GM21390 (cell line): ENCODE data around the gene KCNC1.

ENCODE experiments used
- ATAC-seq: cut with Tn5 transposase; IDR thresholded peaks from one replicate; pipeline ENCODE4 v1.9.1; 2021; ENCODE audit not compliant: unreplicated experiment

Gene KCNC1

DNA sequence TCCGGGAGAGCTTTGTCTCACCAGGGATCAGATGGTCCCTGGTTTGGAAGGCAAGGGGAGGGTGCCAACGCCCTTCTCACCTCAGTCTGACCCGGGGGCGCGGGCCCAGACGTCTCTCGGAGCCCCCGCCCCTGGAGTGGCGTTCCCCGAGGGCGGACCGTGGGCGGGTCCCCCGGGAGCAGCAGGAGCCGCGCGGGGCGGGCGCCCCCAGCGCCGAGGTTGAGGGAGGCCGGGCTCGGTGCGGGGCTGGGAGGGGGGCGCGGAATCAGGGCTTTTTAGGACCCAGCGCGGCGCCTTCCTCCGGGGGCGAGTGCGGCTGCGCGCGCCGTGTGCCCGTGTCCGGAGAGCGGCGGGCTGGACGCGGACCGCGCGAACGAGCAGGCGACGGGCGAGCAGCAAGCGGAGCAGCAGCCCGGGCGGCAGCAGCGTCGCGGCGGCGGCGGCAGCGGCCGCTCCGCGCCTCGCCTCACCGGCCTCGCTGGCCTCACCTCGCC lies at the start of gene KCNC1:
Gene KCNC1 (plus strand): TSS at position 364 of the 494 bp plus-strand sequence. CDS start 1,222 bp downstream, outside the sequence.
- no peak for ATAC-seq

DNA sequence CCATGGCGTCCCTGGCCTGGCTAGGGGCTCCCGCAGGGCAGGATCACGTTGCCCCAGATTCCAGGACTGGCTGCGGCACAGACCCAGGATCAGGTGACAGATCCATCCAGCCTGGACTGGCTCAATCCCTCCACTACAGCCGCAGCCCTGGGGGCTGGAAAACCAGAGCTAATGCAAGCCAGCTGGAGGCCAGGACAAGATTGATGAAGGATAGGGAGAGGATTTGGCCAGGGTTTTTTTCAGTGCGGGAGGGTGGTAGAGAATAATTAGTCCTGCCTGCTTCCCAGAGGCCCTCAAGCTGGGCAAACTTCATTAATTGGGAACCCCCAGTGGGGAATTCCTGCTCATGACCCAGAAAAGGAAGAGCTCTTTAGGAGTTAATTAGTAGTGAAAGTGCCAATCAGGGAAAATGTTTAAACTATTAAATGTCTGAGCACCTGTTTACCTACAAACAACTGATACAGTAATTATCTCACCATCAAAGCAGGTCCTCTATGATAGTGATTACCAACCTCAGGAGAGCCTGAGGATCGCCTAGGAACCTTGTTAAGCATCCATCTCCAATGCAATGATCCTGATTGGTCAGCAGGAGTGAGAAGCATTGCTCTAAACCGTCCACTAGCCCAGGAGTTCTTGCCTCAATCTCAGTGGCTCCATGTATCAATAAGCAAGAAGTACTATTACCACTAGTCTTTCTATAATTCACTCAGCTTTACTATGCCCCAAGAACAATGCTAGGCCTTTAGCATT lies 48.2 kb upstream of the KCNC1 start:
- no peak for ATAC-seq

DNA sequence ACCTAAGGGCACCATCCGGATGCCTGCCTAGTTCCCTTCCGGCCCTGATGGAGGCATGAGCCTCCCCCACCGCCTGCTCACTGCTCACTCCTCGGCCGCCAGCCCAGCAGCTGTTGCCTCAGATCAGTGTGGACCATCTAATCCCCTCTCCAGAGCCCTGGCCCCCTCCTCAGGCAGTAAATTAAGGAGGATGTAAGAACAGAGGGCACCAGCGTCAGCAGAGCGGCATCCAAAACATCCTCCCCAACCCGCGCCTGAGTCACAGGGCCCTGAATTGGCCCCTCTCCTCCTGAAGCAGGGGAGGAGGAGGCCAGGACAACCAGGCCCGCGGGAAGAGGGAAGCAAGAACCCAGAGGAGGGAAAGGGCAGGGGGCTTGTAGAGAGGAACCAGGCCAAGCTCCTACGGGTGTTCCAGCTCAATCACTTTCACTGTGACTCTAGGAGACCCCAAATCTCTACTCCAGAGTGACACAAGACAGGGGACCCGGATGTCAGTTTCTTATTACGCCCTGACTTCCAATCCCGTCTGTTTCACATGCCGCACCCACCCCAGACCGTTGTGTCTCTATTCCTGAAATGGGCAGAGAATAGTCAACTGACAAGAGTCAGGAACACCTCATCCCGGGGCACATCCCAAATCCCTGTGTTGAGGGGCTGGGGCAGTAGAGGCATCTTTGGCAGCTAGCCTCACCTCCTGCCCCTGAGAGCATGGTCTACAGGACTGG lies 46.5 kb upstream of the KCNC1 start:
- no peak for ATAC-seq

DNA sequence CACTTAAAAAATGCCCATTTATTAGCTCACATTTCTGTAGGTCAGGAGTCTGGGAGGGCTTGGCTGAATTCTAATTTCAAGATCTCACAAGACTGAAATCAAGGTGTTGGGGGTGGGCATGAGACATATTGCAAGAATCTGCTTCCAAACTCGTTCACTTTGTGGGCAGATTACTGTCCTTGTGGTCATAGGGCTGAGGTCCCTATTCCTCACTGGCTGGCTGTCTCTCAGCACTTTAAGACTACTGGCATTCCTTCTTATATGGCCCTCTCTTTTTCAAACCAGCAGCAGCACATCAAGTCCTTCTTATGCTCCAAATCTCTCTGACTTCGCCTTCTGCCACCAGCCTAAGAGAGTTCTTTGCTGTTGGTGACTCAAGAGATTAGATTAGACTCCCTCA lies 43.0 kb upstream of the KCNC1 start:
- ATAC-seq = no peak

DNA sequence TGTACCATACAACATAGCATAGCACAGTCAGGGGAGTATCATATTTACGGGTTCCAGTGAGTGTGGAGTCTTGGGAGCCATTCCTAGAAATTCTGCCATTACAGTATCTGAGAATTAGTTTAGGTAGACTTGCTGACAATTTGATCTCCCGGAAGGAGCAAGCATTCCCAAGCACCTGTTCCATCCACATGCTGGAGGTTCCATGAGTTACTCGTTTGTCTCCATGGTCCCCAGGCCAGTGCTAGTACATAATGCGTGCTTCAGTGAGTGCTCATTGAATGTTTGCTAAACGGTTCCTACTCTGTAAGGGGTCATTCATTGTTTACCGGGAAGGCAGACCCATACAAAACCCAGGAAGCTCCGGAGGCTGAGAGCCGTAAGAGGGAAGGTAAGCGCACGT lies 42.6 kb upstream of the KCNC1 start:
- no peak for ATAC-seq

DNA sequence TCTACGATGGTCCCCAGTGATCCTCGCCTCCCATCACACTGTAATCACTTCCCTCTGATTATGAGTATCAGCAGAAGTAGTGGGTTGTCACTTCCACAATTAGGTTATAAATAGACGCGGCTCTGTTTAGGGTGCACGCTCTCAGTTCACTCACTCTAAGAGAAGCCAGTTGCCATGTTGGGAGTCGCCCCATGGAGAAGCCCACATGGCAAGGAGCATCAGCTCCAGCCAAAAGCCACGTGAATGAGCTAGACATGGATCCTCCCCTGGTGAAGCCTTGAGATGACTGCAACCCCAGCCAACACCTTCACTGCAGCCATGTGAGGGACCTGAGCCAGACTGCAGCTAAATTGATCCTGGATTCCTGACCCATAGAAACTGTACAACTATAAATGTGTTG lies 41.6 kb upstream of the KCNC1 start:
- no peak for ATAC-seq

DNA sequence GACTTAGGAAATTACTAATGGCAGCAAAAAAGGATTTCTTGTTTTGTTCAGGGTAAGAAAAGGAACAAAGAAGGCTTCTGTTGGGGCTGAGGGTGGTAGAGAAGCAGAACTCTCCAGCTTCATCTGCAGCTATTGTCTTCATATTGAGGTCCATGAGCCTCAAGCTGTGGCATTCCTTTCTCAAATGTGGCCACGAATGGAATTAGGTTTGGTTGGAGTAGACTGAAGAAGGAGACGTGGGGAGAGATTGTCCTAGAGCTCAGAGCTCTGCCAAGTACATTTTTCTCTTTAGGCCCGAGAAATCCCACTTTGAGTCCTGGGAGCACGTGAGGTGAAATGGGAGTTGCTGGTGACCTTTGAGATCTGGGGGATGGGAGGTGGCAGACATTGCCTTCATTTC lies 41.0 kb upstream of the KCNC1 start:
- ATAC-seq = no peak

DNA sequence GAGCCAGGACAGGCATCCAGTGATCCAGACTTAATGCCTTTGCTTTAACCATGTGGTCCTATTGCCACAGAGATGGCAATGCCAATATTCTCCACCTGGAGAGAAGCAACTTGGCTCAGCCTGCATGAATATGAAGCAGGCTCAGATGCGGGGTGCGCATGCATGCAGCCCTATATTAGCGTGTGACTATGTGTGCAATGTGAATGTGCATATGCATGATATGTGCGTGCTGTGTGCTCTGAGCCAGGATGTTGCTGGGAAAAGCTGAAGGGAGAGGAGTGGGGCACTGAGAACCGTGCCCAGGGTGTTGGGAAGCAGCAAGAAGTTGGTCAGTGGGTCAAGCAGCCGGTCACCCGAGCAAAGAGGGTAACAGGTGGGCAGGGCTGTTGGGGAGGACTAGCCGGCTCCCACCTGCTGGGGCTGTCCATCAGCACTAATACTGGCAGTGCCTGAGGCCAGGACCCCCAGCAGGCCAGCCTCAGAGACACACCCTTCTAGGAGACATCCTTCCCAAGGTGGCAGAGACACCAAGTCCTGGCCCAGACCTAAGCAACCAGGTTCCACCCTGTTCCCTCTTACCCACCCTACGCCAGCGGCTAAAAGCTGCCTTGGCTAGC lies 40.0 kb upstream of the KCNC1 start:
- ATAC-seq = no peak

DNA sequence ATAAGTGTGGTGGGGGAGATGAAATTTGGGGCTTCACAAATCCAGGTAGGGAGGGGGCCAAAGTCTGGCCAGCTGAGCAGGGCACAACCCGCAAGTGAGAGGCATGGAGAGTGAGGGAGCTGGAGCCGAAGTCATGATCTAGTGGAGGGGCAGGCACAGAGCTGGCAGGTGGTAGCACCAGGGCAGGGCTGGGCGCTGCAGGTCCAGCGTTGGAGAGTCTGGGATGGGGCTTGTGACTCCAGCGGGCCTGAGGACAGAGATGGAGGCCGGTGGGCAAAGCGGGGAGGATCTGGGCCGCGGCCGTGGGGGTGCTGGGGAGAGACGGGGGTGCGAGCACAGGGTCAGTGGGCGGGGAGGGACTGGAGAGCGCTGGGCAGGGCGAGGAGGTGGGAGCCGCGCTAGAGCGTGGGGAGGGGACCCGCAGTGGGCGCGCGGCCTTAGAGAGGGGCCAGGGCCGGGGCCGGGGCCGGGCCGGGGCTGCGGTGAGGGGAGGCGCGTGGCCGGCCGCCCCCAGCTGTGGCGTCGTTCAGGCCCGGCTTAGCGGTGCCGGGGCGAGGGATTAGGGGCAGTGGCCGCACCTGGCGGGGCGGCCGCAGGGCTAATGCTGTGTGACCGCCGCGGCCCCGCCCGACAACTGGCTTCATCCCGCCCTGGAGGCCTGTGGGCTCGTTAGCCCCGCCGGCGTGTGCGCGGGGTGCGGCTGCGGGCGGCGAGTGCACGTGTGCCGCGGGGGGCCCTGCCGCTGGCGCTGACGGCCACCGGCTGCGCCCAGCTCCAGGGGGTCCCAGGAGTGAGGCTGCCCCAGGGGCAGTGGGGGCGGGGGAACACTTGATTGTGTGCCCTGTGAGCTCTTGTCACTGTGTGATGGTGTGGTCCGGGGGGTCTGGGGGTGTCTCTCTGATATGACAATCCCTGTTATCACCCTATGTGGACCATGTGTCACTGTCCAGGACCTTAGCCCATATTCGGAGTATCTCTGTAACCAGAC lies 38.8 kb upstream of the KCNC1 start:
- no peak for ATAC-seq

DNA sequence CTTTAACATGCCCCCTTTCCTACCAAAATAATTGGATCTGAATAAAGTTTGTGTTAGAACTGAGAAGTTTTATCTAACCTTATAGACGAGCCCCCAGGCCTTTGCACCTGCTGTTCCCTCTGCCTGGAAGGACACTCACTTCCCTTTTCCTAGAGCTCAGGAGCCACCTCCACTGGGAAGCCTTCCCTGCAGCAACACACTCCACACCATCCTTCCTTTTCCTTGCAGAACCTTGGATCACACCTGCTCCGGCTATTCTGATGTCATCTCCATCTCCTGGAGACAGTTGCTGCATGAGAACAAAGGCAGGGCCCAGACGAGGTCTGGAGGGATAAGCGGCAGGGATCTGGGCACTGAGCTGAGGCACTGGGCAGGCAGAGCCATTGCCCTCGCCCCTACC lies 37.8 kb upstream of the KCNC1 start:
- no peak for ATAC-seq

DNA sequence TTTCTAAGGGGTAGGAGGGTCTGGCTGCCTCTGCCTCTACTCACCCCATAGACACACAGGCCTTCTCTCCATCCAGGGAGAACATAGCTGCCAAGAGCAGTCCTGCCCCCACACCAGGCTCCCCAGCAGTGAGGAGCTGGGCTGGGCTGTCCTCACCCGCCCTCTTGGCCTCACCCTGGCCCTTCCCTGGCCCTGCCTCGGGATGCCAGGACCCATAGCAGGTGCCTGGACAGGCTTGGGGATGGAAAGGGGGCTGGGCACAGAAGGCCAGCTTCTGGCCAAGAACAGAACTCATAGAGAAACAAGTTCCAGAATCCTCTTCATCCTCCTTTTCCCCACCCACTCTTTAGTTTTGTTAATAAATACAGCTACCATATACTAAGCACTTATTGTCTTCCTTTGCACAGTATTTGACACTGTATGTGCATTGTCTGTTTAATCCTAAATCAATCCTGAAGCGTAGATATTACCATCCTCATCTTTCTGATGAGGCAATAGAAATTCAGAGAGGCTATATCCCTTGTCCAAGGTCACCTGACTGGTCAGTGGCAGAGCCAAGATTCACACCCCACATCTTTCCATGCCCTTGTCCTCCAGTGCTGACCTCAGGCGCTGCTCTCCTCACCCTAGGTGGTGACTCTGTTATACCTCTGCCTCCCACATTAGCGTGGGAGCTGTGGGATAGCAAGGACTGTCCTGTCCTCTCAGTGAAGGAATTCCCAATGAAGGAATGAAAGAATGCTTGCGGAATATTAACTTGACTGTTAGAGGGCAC lies 37.2 kb upstream of the KCNC1 start:
- no peak for ATAC-seq

DNA sequence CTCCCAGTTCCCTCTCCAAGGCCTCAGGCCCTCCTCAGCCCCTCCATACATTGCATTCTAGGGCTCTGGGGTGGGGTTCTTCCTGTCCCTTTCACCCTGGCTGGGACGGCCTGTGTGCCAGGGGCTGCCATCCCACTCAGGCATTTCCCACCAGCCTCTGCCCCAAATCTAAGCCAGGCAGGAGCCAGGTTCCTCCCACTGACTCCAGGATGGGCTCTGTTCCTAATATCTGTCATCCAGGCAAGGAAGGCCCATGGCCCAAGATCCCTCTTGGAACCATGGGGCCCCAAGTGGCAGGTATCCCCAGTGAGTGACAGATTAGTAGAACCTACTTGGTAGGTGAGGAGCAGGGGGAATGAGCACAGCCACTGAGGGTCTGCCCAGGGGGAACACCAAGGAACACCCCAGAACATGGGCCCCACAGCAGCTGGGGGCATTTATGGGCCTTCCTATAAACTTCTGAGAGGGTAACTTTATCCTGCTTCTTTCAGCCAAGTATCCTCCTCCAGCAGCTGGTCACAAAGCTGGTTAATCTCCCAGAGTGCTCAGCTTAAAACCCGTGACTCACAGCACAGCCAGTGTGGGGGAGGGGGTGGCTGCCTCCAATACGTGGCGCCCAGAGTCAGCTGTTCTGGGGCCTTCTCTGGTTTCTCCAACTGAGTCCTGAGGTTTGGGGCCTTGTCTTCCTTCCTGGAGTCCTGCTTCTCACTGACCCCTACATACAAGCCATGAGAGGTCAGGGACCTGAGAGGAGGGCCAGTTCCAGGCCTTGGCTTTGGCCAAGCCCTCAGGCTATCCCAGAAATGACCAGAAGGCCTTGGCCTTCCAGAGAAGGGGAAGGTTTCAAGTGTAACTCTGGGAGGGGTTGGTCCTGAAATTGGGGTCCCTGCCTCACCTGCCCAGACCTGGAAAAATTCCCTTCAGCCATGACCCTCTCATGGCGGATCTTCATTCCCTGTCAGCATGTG lies 35.1 kb upstream of the KCNC1 start:
- ATAC-seq = no peak

DNA sequence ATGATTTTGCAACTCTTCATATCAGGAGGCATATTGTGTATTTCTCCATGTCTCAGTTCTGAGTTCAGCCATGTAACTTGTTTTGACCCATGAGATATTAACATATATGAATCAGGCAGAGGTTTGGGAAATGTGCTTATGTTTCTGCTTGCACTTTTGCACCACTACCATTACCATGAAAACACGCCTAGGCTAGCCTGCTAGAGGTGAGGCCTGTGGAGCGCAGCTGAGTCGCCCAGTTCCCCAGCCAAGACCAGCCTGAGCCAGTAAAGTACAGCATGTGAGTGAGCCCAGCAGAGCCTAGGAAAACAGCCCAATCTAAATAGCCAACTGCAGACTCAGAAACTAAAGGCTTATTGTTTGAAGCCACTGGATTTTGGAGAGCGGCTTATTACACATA lies 33.6 kb upstream of the KCNC1 start:
- no peak for ATAC-seq

DNA sequence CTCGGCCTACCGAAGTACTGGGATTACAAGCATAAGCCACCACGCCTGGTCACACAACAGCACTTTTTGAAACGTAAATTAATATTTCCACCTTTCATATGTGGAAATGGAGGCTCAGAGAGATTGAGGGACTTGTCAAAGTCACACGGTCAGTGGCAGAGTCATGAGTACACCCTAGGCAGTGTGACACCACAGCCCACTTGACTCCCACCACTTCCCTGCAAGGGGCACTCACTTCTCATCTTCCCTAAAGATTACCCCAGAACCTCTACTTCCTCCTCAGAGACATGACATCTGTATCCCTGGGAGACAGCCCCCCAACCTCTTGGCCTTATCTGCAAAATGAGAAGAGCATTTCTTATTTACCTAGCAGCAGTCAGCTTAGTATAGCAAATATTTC lies 31.7 kb upstream of the KCNC1 start:
- no peak for ATAC-seq

DNA sequence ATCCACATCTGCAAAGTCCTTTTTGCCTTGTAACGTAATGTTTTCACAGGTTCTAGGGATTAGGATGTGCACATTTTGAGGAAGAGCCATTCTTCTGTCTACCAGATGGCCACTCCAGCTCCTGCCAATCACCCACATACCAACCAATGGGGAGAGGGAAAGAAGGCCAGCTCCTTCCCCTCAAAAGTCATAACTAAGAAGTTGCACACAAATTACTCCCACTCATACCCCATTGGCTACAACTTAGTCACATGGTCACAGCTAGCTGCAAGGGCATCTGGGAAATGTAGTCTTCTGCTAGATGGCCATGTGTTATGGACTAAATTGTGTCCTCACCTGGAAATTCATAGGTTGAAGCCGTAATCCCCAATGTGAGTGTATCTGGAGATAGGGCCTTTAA lies 30.6 kb upstream of the KCNC1 start:
- ATAC-seq = no peak

DNA sequence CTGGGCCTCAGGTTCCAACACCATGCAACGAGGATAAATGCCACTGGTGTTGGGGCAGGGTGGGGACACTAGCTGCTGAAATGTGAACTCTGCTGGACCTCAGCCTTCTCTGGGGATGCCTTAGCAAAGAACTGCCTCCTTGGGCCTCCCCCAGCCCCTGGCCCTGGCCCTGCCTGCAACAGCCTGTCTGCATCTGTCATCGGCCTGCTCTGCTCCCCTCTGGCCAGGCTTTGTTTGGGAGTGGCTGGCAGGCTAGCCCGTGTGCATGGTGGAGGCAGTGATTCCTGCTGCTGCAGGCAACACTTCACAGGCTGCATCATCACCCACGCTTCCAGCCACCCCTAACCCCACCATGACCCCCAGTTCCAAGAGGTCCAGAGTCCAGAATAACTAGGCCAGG lies 26.8 kb upstream of the KCNC1 start:
- ATAC-seq = no peak

DNA sequence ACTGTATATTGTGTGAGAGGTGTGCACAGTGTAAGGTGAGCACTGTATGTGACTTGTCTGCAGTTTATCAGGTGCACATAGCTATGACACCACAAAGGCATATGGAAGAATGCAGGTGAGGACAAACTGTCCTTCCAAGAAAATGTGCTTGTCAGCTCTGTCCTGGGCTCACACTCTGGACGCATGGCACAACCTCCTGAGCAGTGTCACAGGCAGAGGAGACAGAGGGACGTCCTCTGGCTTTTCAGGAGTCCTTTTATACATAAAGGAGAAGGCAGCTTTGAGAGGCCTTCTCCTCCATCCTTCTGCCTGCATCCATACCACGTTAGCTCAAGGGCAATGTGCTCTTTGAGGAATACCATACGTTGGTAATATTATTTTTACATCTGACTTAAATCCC lies 22.7 kb upstream of the KCNC1 start:
- no peak for ATAC-seq

DNA sequence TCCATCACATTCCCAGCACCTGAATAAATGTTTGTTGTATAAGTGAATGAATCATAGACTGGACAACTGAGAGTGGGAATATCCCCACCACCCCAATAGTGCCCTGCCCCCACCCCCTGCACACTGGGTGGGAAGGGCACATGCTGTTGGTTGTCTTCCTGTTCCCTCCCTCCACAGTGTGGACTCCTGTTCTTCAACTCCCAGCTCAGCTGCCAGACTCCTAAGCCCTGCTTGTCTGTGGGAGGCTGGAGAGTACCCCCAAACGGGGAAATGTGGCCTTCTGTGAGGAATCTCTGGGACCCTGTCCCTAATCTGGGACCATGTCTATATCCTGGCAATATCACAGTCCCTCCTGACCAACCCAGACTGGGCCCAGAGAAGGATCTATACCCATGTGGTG lies 20.7 kb upstream of the KCNC1 start:
- no peak for ATAC-seq

DNA sequence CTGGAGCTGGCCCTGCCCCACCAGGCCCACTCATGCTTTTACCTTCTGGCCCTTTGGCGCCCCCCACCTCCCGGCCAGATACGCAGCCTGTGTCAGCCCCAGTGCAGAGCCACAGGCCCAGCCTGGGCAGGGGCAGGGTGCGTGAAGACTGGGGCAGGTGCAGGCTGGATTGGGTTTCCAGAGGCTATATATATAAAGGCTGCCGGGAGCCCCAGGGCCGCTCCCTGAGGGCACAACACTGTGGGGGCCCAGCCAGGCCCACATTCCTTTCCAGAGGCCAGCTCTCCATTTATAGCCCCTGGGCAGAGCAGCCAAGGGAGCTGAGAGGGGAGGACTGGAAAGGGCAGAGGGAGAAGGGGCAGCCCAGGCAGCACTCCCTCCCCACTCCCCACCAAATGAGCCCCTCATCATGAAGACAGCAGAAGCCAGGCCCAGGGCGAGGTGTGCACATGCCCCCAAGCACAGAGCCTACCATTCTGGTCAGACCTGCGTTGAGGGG lies 20.2 kb upstream of the KCNC1 start:
- ATAC-seq = no peak
